HepG2 (cell line): Measurements from ENCODE around the gene CUL9. TPM values are rescaled to one million over a fixed set of nuclear protein-coding genes. Genes with fewer than 3 reads are reported as not detected.
A peak's percentile ranks its signal among the peaks of the same experiment; 100 is the strongest.

ENCODE experiments used
- CENPT ChIP-seq: sonication (generic); formaldehyde crosslinking; IDR thresholded peaks from 2 replicates; pipeline ENCODE4 v1.8.0; 2022; ENCODE audit warnings: low read depth, mild to moderate bottlenecking, moderate library complexity, missing genetic modification reagents
- FOXA1 ChIP-seq, 2 experiments: fragments of 450-650 bp in 1 of 2; sonication (generic) in 1 of 2; formaldehyde crosslinking in 1 of 2; IDR thresholded peaks; 2 replicates each; pipeline versions ENCODE4 v1.4.0 to v1.6.1; 2016 to 2020; ENCODE audit warnings: missing genetic modification reagents in 1 of 2
- JUND ChIP-seq: sonication (generic); formaldehyde crosslinking; IDR thresholded peaks from 2 replicates; pipeline ENCODE4 v1.8.0; 2022; ENCODE audit warnings: mild to moderate bottlenecking, missing genetic modification reagents
- KMT2A ChIP-seq: sonication (generic); formaldehyde crosslinking; IDR thresholded peaks from 2 replicates; pipeline ENCODE4 v1.4.0; 2020; ENCODE audit warnings: missing genetic modification reagents
- SCMH1 ChIP-seq: sonication (generic); formaldehyde crosslinking; IDR thresholded peaks from 2 replicates; pipeline ENCODE4 v1.9.0; 2021; ENCODE audit warnings: missing genetic modification reagents, mild to moderate bottlenecking, borderline replicate concordance
- TCF7L2 ChIP-seq: IDR thresholded peaks from 2 replicates; pipeline ENCODE4 v1.6.1; 2011; ENCODE audit warnings: mild to moderate bottlenecking, low read depth, low read length, moderate library complexity
- ZFP36L2 ChIP-seq: sonication (generic); formaldehyde crosslinking; IDR thresholded peaks from 2 replicates; pipeline ENCODE4 v1.4.0; 2020; ENCODE audit warnings: missing genetic modification reagents
- ZNF121 ChIP-seq: sonication (generic); formaldehyde crosslinking; IDR thresholded peaks from 2 replicates; pipeline ENCODE4 v1.5.0; 2020; ENCODE audit warnings: mild to moderate bottlenecking, missing genetic modification reagents
- ZNF430 ChIP-seq: sonication (generic); formaldehyde crosslinking; IDR thresholded peaks from 2 replicates; pipeline ENCODE4 v1.9.0; 2021; ENCODE audit warnings: mild to moderate bottlenecking, missing genetic modification reagents
- ZNF431 ChIP-seq: sonication (generic); formaldehyde crosslinking; IDR thresholded peaks from 2 replicates; pipeline ENCODE4 v1.9.0; 2022; ENCODE audit warnings: missing genetic modification reagents, low read depth, mild to moderate bottlenecking, borderline replicate concordance
- ZNF496 ChIP-seq: sonication (generic); formaldehyde crosslinking; IDR thresholded peaks from 2 replicates; pipeline ENCODE4 v1.8.1; 2023; ENCODE audit warnings: mild to moderate bottlenecking, moderate library complexity, missing genetic modification reagents; ENCODE audit not compliant: insufficient replicate concordance
- ZZZ3 ChIP-seq: sonication (generic); formaldehyde crosslinking; IDR thresholded peaks from 2 replicates; pipeline ENCODE4 v1.4.0; 2020; ENCODE audit warnings: missing genetic modification reagents, mild to moderate bottlenecking, borderline replicate concordance
- polyA plus RNA-seq, 8 experiments: library from polyadenylated mRNA; depleted of rRNA in 3 of 8; stranded (reverse) in 7 of 8; unstranded in 1 of 8; fragments of >200 nt; fragmentation: Illumina TruSeq in 4 of 8; extraction: Trizol in 4 of 8; gene quantifications; 2 replicates each; pipeline versions ENCODE4 v1.2.1 to v1.2.3, GENCODE V29; 2011 to 2016; ENCODE audit warnings: low read depth in 4 of 8, missing spikeins in 1 of 8, mixed read lengths in 1 of 8; ENCODE audit not compliant: insufficient read depth in 1 of 8
- total RNA-seq, 5 experiments: library from RNA; depleted of rRNA; stranded (reverse); fragments of >200 nt; fragmentation: Illumina TruSeq; extraction: Trizol; gene quantifications; 2 replicates each; pipeline ENCODE4 v1.2.3, GENCODE V29; 2016; ENCODE audit warnings: low read depth in 1 of 5
- TF ChIP-seq, protein P1 (sequence below): sonication (generic); formaldehyde crosslinking; IDR thresholded peaks from 2 replicates; pipeline ENCODE4 v1.9.0; 2021; ENCODE audit warnings: missing genetic modification reagents, mild to moderate bottlenecking, borderline replicate concordance
- TF ChIP-seq, protein P2 (sequence below): sonication (generic); formaldehyde crosslinking; IDR thresholded peaks from 2 replicates; pipeline ENCODE4 v1.4.0; 2020; ENCODE audit warnings: missing genetic modification reagents, borderline replicate concordance
- TF ChIP-seq, protein P3 (sequence below): sonication (generic); formaldehyde crosslinking; conservative IDR thresholded peaks from 2 replicates; pipeline ENCODE4 v1.8.0; 2022; ENCODE audit warnings: missing genetic modification reagents
- TF ChIP-seq, protein P4 (sequence below): sonication (generic); formaldehyde crosslinking; IDR thresholded peaks from 2 replicates; pipeline ENCODE4 v1.9.0; 2021; ENCODE audit warnings: missing genetic modification reagents, borderline replicate concordance

Gene CUL9
- total and polyA plus RNA-seq, 2 of the 13 experiments (the other 11 are each of a cell fraction or from before 2014, with no cell fraction given) = 11.4 to 13.7 TPM

DNA sequence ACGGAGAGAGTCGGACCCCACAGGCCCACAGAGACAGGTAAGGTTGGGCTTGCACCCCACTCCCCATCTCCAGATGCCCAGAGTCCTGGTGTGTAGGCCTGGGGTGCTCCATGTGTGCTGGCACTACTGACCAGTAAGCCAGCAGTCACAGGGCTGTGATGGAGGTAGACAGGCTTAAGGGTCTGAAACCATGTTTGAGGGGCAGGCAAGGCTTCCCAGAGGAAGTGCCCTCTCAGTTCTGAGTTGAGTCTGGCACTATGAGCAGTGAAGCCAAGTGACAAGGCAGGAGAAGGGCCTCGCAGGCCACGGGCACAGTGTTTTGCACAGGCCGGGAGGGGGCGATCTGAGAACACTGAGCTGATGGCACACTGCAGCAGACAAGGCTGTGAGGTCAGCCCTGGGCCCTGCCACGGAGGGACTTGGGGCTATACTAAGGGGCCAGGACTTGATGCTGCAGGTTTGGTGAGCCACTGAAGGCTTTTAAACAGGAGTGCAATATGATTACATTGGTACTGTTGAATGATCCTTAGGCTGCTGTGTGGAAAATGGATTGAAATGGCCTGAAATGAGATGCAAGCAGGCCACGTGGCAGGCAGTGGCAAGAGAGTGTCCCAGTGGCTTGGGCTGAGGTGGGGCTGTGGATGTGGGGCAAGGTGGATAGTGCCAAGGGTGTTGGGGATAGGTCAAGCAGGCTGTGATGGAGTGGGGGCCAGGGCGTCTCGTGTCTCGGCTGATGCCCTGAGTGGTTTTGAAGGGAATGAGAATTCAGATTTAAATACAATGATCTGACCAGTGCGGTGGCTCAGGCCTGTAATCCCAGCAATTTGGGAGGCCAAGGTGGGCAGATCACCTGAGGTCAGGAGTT lies 81.5 kb downstream of the CUL9 start (continued):
- TF ChIP-seq JUND (CRISPR knock-in tag) (no peak), FOXA1 (IDR thresholded peaks at IDR 0.05) (no peak), FOXA1 (CRISPR knock-in tag; IDR thresholded peaks at IDR 0.05) (peak; percentile 48), ZNF496 (CRISPR knock-in tag) (no peak), KMT2A (CRISPR knock-in tag) (0 out of 2 replicates have a peak, but pooled peaks have one; percentile 69), TCF7L2 (no peak), SCMH1 (CRISPR knock-in tag) (no peak), ZNF430 (CRISPR knock-in tag) (no peak), ZZZ3 (CRISPR knock-in tag) (0 out of 2 replicates have a peak, but pooled peaks have one; percentile 45), CENPT (CRISPR knock-in tag) (no peak), ZFP36L2 (CRISPR knock-in tag) (no peak), ZNF431 (CRISPR knock-in tag) (no peak), ZNF121 (CRISPR knock-in tag) (no peak)
- TF ChIP-seq, protein P1, sequence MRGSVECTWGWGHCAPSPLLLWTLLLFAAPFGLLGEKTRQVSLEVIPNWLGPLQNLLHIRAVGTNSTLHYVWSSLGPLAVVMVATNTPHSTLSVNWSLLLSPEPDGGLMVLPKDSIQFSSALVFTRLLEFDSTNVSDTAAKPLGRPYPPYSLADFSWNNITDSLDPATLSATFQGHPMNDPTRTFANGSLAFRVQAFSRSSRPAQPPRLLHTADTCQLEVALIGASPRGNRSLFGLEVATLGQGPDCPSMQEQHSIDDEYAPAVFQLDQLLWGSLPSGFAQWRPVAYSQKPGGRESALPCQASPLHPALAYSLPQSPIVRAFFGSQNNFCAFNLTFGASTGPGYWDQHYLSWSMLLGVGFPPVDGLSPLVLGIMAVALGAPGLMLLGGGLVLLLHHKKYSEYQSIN (CRISPR knock-in tag) = no peak
- TF ChIP-seq, protein P2, sequence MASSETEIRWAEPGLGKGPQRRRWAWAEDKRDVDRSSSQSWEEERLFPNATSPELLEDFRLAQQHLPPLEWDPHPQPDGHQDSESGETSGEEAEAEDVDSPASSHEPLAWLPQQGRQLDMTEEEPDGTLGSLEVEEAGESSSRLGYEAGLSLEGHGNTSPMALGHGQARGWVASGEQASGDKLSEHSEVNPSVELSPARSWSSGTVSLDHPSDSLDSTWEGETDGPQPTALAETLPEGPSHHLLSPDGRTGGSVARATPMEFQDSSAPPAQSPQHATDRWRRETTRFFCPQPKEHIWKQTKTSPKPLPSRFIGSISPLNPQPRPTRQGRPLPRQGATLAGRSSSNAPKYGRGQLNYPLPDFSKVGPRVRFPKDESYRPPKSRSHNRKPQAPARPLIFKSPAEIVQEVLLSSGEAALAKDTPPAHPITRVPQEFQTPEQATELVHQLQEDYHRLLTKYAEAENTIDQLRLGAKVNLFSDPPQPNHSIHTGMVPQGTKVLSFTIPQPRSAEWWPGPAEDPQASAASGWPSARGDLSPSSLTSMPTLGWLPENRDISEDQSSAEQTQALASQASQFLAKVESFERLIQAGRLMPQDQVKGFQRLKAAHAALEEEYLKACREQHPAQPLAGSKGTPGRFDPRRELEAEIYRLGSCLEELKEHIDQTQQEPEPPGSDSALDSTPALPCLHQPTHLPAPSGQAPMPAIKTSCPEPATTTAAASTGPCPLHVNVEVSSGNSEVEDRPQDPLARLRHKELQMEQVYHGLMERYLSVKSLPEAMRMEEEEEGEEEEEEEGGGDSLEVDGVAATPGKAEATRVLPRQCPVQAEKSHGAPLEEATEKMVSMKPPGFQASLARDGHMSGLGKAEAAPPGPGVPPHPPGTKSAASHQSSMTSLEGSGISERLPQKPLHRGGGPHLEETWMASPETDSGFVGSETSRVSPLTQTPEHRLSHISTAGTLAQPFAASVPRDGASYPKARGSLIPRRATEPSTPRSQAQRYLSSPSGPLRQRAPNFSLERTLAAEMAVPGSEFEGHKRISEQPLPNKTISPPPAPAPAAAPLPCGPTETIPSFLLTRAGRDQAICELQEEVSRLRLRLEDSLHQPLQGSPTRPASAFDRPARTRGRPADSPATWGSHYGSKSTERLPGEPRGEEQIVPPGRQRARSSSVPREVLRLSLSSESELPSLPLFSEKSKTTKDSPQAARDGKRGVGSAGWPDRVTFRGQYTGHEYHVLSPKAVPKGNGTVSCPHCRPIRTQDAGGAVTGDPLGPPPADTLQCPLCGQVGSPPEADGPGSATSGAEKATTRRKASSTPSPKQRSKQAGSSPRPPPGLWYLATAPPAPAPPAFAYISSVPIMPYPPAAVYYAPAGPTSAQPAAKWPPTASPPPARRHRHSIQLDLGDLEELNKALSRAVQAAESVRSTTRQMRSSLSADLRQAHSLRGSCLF (CRISPR knock-in tag) = no peak
- TF ChIP-seq, protein P3, sequence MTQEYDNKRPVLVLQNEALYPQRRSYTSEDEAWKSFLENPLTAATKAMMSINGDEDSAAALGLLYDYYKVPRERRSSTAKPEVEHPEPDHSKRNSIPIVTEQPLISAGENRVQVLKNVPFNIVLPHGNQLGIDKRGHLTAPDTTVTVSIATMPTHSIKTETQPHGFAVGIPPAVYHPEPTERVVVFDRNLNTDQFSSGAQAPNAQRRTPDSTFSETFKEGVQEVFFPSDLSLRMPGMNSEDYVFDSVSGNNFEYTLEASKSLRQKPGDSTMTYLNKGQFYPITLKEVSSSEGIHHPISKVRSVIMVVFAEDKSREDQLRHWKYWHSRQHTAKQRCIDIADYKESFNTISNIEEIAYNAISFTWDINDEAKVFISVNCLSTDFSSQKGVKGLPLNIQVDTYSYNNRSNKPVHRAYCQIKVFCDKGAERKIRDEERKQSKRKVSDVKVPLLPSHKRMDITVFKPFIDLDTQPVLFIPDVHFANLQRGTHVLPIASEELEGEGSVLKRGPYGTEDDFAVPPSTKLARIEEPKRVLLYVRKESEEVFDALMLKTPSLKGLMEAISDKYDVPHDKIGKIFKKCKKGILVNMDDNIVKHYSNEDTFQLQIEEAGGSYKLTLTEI (CRISPR knock-in tag) = no peak
- TF ChIP-seq, protein P4, sequence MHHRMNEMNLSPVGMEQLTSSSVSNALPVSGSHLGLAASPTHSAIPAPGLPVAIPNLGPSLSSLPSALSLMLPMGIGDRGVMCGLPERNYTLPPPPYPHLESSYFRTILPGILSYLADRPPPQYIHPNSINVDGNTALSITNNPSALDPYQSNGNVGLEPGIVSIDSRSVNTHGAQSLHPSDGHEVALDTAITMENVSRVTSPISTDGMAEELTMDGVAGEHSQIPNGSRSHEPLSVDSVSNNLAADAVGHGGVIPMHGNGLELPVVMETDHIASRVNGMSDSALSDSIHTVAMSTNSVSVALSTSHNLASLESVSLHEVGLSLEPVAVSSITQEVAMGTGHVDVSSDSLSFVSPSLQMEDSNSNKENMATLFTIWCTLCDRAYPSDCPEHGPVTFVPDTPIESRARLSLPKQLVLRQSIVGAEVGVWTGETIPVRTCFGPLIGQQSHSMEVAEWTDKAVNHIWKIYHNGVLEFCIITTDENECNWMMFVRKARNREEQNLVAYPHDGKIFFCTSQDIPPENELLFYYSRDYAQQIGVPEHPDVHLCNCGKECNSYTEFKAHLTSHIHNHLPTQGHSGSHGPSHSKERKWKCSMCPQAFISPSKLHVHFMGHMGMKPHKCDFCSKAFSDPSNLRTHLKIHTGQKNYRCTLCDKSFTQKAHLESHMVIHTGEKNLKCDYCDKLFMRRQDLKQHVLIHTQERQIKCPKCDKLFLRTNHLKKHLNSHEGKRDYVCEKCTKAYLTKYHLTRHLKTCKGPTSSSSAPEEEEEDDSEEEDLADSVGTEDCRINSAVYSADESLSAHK (CRISPR knock-in tag) = no peak
